Measurements from ENCODE around the gene WDR7. TPM values are rescaled to one million over a fixed set of nuclear protein-coding genes. Genes with fewer than 3 reads are reported as not detected.

Gene WDR7
- total RNA-seq, 1 donor from 2014 or later = 13.5 TPM

DNA sequence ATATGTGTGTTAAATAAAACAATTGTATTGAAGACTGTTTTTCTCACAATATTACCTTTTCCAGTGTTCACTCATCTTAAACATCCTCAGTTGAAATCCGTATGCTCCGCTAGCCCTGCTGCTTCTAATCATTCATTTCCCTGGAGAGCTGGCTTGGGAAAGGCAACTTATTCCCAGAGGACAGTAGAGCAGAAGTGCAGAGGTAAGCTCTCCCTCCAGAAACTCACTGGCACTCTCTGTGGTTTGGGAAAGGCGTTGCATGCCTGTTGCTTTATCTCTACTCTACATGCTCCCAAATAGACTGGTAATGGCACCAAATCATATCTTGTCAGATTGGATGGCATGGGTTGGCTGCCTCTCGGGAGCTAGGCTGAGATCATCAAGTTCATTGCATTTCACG is 378.6 kb downstream of the WDR7 start:
- no peaks in the 10 kb centered on the region for H3K4me1 ChIP-seq
- intact Hi-C loops (cut with DNase I) = no loop called here

DNA sequence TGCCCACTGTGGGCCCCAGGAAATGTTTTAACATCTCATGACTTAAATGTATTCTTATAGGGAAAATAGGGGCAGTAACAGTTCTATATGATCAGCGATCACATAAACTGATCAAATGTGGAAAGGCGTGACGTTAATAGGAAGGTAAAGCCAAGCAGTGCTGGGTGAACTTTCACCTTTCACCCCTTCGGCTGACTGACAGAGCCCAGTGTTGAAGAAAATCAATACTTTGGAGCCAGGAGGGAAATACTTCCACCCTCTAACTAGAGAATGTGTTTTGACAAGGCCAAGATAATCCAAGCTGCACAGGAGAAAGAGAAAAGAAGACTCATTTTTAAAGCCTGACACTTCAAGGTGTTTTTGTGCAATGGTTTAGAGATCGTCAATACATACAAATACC is 379.3 kb downstream of the WDR7 start:
- no peak for DNase-seq (ENCODE audit: low spot score in 2 of 2)
- H3K27me3 ChIP-seq = no peaks in the 10 kb centered on the region
- H3K36me3 ChIP-seq = peaks cover 17 to 45% of the 10 kb centered on the region in 2 donors
- TF ChIP-seq, protein P1, sequence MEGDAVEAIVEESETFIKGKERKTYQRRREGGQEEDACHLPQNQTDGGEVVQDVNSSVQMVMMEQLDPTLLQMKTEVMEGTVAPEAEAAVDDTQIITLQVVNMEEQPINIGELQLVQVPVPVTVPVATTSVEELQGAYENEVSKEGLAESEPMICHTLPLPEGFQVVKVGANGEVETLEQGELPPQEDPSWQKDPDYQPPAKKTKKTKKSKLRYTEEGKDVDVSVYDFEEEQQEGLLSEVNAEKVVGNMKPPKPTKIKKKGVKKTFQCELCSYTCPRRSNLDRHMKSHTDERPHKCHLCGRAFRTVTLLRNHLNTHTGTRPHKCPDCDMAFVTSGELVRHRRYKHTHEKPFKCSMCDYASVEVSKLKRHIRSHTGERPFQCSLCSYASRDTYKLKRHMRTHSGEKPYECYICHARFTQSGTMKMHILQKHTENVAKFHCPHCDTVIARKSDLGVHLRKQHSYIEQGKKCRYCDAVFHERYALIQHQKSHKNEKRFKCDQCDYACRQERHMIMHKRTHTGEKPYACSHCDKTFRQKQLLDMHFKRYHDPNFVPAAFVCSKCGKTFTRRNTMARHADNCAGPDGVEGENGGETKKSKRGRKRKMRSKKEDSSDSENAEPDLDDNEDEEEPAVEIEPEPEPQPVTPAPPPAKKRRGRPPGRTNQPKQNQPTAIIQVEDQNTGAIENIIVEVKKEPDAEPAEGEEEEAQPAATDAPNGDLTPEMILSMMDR (IDR thresholded peaks at IDR 0.05) = no peak
- H3K4me1 ChIP-seq = no peaks in the 10 kb centered on the region
- intact Hi-C loops (cut with DNase I) = no loop called here
- no peak overlapping the region for H3K4me3 ChIP-seq
- no peaks in the 10 kb centered on the region for H3K9me3 ChIP-seq
- no peak overlapping the region for H3K27ac ChIP-seq

More for the DNA sequence above, 378.6 kb downstream of the WDR7 start:
- Histone ChIP-seq H3K4me3 (no peak overlapping the region), H3K27ac (no peak overlapping the region), H3K36me3 (peaks cover 17 to 45% of the 10 kb centered on the region in 2 donors), H3K27me3 (no peaks in the 10 kb centered on the region), H3K9me3 (no peaks in the 10 kb centered on the region)
- TF ChIP-seq, protein P1 (IDR thresholded peaks at IDR 0.05) = no peak
- no peak for DNase-seq (ENCODE audit: low spot score in 2 of 2)

DNA sequence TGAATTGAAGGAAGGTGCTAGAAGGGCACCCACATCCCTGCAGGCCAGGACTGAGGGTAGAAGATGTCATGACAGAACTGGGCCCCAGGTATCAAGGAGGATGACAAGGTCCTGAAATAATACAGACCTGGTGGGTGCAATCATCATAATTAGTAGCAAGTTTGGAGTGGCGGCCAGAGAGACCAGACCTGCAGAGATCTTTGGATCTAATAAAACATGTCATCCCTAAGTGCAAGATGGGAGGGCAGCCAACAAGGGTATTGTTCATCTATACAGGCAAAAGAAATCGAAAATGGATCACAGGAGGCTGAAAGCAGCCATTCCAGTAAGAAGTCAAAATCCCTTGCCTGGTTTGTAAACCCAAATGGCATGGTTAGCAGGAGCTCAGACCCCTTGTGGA is 384.4 kb downstream of the WDR7 start:
- intact Hi-C loops (cut with DNase I) = no loop called here
- TF ChIP-seq, protein P1 (IDR thresholded peaks at IDR 0.05) = no peak
- no peak overlapping the region for H3K4me3 ChIP-seq
- no peaks in the 10 kb centered on the region for H3K4me1 ChIP-seq
- H3K27ac ChIP-seq = no peak overlapping the region
- H3K27me3 ChIP-seq = no peaks in the 10 kb centered on the region
- peaks cover 0 to 12% of the 10 kb centered on the region in 2 donors for H3K36me3 ChIP-seq
- no peak for DNase-seq (ENCODE audit: low spot score in 2 of 2)
- no peaks in the 10 kb centered on the region for H3K9me3 ChIP-seq

DNA sequence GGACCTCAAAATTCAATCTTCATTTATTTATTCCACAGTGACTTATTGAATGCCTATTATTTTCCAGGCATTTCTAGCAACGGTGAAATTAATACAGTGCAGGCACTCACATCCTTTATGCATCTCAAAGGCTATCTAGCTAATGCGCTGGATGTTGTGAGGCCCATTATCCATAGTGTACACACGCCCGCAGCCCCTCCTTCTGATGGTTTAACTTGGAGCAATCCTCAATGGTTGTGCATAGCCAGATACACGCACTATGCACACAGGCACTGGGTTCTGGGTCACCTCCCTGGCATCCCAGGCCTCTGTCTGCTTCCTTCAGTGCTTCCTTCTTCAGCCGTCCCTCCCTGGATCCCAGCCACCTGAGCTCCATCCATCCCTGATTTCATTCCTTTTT is 387.2 kb downstream of the WDR7 start:
- TF ChIP-seq, protein P1 (IDR thresholded peaks at IDR 0.05) = no peak
- Histone ChIP-seq H3K4me3 (no peak overlapping the region), H3K27ac (no peak overlapping the region), H3K4me1 (no peaks in the 10 kb centered on the region), H3K9me3 (no peaks in the 10 kb centered on the region), H3K36me3 (no peaks in the 10 kb centered on the region), H3K27me3 (no peaks in the 10 kb centered on the region)
- DNase-seq (ENCODE audit: low spot score in 2 of 2) = no peak
- intact Hi-C loops (cut with DNase I) = no loop called here

DNA sequence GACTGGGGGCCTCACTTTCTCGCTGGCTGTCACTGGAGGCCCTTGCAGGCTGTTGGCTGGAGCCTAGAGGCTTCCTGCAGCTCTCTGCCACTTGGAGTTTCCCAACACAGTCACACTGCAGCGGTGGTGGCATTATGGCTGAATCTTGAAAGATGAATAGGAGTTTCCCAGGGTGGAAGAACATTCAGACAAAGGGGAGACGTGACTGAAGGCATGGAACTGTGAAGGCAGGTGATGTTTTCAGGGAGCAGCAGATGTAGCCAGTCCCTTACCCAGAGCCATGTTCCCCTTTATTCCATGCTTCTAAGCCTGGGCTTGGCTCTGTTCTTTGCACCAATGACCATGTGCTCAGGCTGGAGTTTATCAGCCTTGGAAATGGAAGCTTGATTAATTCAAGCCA is 389.0 kb downstream of the WDR7 start:
- Histone ChIP-seq H3K36me3 (no peaks in the 10 kb centered on the region), H3K27ac (no peak overlapping the region), H3K4me1 (no peaks in the 10 kb centered on the region), H3K27me3 (no peaks in the 10 kb centered on the region), H3K9me3 (no peaks in the 10 kb centered on the region), H3K4me3 (no peak overlapping the region)
- TF ChIP-seq, protein P1 (IDR thresholded peaks at IDR 0.05) = no peak
- no peak for DNase-seq (ENCODE audit: low spot score in 2 of 2)
- intact Hi-C loops (cut with DNase I) = no loop called here

DNA sequence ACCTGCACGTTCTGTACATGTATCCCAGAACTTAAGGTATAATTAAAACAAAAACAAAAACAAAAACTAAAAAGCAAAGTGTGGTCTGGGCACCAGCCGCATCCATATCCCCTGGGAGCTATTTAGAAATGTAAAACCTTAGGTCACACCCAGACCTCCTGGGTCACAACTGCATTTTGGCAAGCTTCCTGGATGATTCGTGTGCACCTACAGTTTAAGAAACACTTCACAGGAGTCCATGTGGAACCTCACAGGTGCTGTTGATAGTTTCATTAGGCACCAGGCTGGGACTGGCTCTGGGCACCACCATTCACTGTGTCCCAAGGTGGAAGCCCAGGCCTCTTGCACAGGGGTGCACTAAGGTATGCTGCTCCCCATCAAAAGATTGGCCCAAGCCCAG is 392.1 kb downstream of the WDR7 start:
- Histone ChIP-seq H3K27ac (no peak overlapping the region), H3K36me3 (no peaks in the 10 kb centered on the region), H3K4me1 (no peaks in the 10 kb centered on the region), H3K4me3 (no peak overlapping the region), H3K27me3 (no peaks in the 10 kb centered on the region), H3K9me3 (no peaks in the 10 kb centered on the region)
- TF ChIP-seq, protein P1 (IDR thresholded peaks at IDR 0.05) = no peak
- no peak for DNase-seq (ENCODE audit: low spot score in 2 of 2)
- intact Hi-C loops (cut with DNase I) = no loop called here

Data from ascending aorta (tissue), 2 donors.